Duodenal mucosa (tissue), 2 donors: ENCODE results near the gene SDR42E2.
"Not testable (repeated sequence)": the region's sequence is repeated elsewhere in the genome, so short reads cannot be mapped to it uniquely, and the experiment has no call there.

Experiments used
- H3K27ac ChIP-seq: one replicate; pipeline ENCODE4 v1.7.0; 2013; ENCODE audit warnings: low read depth, low read length
- H3K27me3 ChIP-seq, 2 donors: one replicate each; pipeline ENCODE4 v1.7.0; 2013; ENCODE audit warnings: low read length in 2 of 2, control low read depth in 1 of 2; ENCODE audit not compliant: insufficient read depth in 2 of 2, control insufficient read depth in 1 of 2
- H3K36me3 ChIP-seq, 2 donors: one replicate each; pipeline ENCODE4 v1.7.0; 2013; ENCODE audit warnings: low read length in 2 of 2, control low read depth in 1 of 2; ENCODE audit not compliant: insufficient read depth in 2 of 2, control insufficient read depth in 1 of 2
- H3K4me1 ChIP-seq, 2 donors: one replicate each; pipeline ENCODE4 v1.7.0; 2013; ENCODE audit warnings: low read length in 2 of 2, control low read depth in 1 of 2; ENCODE audit not compliant: insufficient read depth in 2 of 2, control insufficient read depth in 1 of 2
- H3K4me3 ChIP-seq, 2 donors: one replicate each; pipeline ENCODE4 v1.7.0; 2013; ENCODE audit warnings: low read length in 2 of 2, low read depth in 1 of 2
- H3K9ac ChIP-seq, 2 donors: one replicate each; pipeline ENCODE4 v1.7.0; 2013; ENCODE audit warnings: low read length in 2 of 2, low read depth in 1 of 2
- H3K9me3 ChIP-seq, 2 donors: one replicate each; pipeline ENCODE4 v1.7.0; 2013; ENCODE audit warnings: low read length in 2 of 2, control low read depth in 1 of 2; ENCODE audit not compliant: control insufficient read depth in 1 of 2

Gene SDR42E2

GRCh38 chr16:22210854-22211253, 48.5 kb downstream of the SDR42E2 start:
- H3K36me3 ChIP-seq = peaks cover 0 to 18% of the 10 kb centered on the region in 2 donors
- H3K27ac ChIP-seq = no peak overlapping the region
- H3K4me1 ChIP-seq = peaks cover 14 to 20% of the 10 kb centered on the region in 2 donors

DNA sequence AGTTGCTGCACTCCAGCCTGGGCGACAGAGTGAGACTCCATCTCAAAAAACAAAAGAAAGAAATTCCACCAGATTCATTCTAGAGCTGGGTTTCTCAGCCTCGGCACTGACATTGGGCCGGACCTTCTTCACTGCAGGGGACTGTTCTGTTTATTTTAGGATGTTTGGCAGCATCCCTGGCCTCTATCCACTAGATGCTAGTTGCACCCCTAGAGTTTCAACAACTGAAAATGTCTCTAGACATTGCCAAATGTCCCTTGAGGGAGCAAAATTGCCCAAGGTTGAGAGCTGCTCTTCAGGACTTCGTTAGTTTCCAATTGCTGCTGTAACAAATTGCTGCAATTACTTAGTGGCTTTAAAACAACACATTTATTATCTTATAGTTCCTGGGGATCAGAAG, 50.9 kb downstream of the SDR42E2 start:
- H3K36me3 ChIP-seq = peaks cover 0 to 18% of the 10 kb centered on the region in 2 donors

More at GRCh38 chr16:22210854-22211253, 48.5 kb downstream of the SDR42E2 start:
- no peak overlapping the region for H3K4me3 ChIP-seq
- H3K27me3 ChIP-seq = no peaks in the 10 kb centered on the region
- no peak overlapping the region for H3K9ac ChIP-seq
- no peaks in the 10 kb centered on the region for H3K9me3 ChIP-seq

GRCh38 chr16:22213801-22214200, 51.5 kb downstream of the SDR42E2 start:
- H3K9me3 ChIP-seq = no peaks in the 10 kb centered on the region
- no peak overlapping the region for H3K9ac ChIP-seq
- H3K4me1 ChIP-seq = peaks cover 0 to 9% of the 10 kb centered on the region in 2 donors
- peaks cover 0 to 18% of the 10 kb centered on the region in 2 donors for H3K36me3 ChIP-seq
- H3K27ac ChIP-seq = no peak overlapping the region
- H3K4me3 ChIP-seq = no peak overlapping the region
- H3K27me3 ChIP-seq = no peaks in the 10 kb centered on the region

More for the DNA sequence above, 50.9 kb downstream of the SDR42E2 start:
- Histone ChIP-seq H3K9ac (no peak overlapping the region), H3K9me3 (no peaks in the 10 kb centered on the region), H3K4me3 (no peak overlapping the region), H3K27me3 (no peaks in the 10 kb centered on the region), H3K27ac (no peak overlapping the region), H3K4me1 (peaks cover 3 to 9% of the 10 kb centered on the region in 2 donors)

DNA sequence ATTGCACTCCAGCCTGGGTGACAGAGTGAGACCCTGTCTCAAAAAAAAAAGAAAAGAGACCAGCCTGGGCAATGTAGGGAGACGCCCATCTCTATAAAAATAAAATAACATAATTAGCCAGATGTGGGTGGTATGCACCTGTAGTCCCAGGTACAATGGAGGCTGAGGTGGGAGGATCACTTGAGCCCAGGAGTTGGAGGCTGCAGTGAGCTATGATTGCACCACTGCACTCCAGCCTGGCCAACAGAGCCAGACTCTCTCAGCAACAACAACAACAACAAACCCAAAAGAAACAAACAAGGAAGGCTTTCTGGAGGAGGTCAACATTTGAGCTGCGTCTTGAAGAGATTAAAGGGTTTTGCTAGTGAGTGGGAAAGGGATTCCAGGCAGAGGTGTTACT, 52.1 kb downstream of the SDR42E2 start:
- H3K36me3 ChIP-seq = peaks cover 0 to 18% of the 10 kb centered on the region in 2 donors
- H3K4me1 ChIP-seq = peaks cover 0 to 9% of the 10 kb centered on the region in 2 donors
- no peak overlapping the region for H3K27ac ChIP-seq

GRCh38 chr16:22214889-22215288, 52.6 kb downstream of the SDR42E2 start:
- H3K27me3 ChIP-seq = no peaks in the 10 kb centered on the region
- peaks cover 0 to 9% of the 10 kb centered on the region in 2 donors for H3K4me1 ChIP-seq
- H3K27ac ChIP-seq = no peak overlapping the region
- H3K4me3 ChIP-seq = no peak overlapping the region
- no peak overlapping the region for H3K9ac ChIP-seq
- no peaks in the 10 kb centered on the region for H3K9me3 ChIP-seq
- peaks cover 3 to 18% of the 10 kb centered on the region in 2 donors for H3K36me3 ChIP-seq

More for the DNA sequence above, 52.1 kb downstream of the SDR42E2 start:
- Histone ChIP-seq H3K4me3 (no peak overlapping the region), H3K9ac (no peak overlapping the region), H3K9me3 (no peaks in the 10 kb centered on the region), H3K27me3 (no peaks in the 10 kb centered on the region)

DNA sequence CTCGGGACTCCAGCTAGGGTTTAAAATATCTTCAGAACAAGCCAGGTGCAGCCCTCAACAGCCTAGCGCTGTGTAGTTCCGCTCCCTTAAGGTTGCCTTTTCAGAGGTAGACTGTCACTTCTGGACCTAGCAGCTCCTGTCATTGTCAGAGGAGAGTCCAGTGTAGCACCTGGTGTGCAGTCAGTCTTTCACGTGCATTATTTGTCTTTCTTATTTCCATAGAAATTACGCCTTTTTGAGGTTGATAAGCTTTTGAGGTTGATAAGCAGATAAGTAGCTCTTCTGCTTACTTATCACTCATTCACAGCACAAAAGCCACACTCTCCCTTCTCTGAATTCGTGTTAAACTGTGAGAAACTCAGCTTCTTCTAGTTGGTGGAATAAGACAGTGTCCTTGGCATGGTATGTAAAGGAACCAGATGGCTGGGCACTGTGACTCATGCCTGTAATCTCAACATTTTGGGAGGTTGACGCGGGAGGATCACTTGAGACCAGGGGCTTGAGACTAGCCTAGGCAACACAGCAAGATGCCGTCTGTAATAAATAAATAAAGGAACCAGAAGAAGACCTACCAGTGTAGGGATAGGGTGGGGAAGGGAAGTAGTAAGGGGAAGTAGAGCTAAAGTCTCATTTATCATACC, 54.0 kb downstream of the SDR42E2 start:
- Histone ChIP-seq H3K4me1 (no peaks in the 10 kb centered on the region), H3K27ac (no peak overlapping the region), H3K36me3 (peaks cover 3 to 18% of the 10 kb centered on the region in 2 donors)

DNA sequence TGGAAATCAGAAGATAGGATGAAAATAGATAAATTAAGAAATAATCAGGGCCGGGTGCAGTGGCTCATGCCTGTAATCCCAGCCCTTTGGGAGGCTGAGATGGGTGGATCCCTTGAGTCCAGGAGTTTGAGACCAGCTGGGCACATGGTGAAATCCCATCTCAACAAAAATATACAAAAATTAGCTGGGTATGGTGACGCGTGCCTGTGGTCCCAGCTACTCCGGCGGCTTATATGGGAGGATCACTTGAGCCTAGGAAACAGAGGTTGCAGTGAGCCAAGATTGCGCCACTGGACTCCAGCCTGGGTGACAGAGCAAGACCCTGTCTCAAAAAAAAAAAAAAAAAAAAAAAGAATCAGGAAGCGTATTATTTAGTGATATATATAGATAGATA, 54.5 kb downstream of the SDR42E2 start:
- not testable (repeated sequence) for H3K4me3 ChIP-seq, H3K27me3 ChIP-seq, H3K4me1 ChIP-seq, H3K9me3 ChIP-seq, H3K9ac ChIP-seq, H3K27ac ChIP-seq
- peaks cover 3 to 18% of the 10 kb centered on the region in 2 donors for H3K36me3 ChIP-seq

More for the DNA sequence above, 54.0 kb downstream of the SDR42E2 start:
- no peak overlapping the region for H3K4me3 ChIP-seq
- no peaks in the 10 kb centered on the region for H3K9me3 ChIP-seq
- H3K9ac ChIP-seq = no peak overlapping the region
- no peaks in the 10 kb centered on the region for H3K27me3 ChIP-seq

DNA sequence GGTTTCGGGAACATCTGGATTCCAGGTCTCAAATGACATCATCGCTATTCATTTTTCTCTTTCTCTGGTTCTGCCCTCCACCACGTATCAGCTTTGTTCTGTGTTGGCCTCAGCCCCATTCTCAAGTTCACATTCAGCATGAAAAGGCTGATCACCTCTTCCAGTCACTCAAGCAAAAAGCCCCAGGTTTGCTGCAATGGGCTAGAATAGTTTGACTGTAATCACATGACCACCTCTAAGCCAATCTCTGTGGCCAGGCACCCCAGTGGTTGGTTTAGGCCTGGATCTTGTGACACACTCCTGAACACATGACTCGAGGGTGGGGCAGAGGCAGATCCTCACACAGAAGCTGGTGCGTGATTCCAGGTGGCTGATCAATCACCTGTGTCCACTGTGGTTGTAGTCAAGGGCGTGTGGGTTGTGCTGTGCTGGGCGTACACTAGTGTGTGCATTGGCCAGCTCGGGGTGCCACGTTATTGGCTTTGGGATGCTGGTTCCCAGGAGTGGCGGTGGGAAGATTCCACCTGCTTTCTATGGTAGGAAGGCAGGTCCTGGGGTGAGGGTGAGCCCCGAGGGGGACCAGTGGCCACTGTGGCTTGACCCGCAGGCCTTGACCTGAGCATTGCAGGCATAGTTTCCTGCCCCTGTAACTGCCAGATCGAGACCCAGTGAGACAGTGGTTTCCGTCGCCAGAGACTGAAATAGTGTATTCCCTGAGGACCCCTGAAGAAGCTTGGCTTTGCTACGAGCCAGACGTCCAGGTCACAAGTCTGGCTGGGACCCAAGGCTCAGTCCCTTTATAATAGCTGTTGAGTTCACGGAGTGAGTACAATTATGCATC, 55.8 kb downstream of the SDR42E2 start:
- Histone ChIP-seq H3K4me1 (no peaks in the 10 kb centered on the region), H3K9me3 (no peaks in the 10 kb centered on the region), H3K4me3 (no peak overlapping the region), H3K36me3 (peaks cover 3 to 8% of the 10 kb centered on the region in 2 donors), H3K27ac (no peak overlapping the region), H3K9ac (no peak overlapping the region), H3K27me3 (no peaks in the 10 kb centered on the region)

DNA sequence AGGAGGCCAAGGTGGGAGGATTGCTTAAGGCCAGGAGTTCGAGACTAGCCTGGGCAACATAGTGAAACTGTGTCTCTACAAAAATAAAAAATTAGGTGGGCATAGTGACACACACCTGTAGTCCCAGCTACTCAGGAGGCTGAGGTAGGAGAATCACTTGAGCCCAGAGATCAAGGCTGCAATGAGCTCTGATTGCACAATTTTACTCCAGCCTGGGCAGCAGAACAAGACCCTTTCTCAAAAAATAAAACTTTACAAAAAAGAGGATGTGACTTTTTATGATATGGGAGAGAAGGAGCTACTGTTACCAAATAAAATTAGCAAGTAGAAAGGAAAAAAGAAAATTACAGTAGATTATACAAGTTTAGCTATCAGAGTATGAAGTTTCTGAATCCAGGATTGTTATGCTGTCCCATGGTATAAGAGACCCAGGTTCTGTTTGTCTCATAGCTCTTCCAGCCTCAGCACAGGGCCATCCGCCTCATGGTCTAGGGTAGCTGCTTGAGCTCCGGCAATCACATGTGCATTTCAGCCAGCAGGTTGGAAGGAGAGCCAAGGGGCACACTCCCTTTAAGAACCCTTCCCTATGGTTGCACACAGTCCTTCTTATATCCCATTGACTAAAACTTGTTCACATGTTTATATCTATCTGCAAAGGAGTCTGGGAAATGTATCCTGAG, 57.2 kb downstream of the SDR42E2 start:
- Histone ChIP-seq H3K4me1 (no peaks in the 10 kb centered on the region), H3K27ac (no peak overlapping the region), H3K27me3 (no peaks in the 10 kb centered on the region), H3K9me3 (no peaks in the 10 kb centered on the region), H3K36me3 (peaks cover 0 to 3% of the 10 kb centered on the region in 2 donors), H3K9ac (no peak overlapping the region), H3K4me3 (no peak overlapping the region)

DNA sequence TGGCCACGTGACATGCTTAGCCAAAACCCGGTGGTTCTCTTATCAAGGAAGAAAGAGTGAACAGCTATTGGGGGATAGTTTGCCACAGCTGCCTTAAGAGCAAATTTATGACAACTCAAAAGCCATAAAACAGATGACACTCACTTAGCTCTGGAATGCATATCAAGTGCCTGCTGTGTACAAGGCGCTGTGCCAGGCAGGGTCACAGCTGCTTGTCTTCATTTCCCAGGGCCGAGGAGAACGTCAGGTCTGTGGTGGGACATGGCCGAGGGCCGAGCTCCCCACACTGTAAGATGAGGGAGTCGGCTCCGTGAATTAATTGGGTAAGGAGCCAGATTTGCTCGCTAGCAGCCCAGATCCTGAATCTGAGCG, 57.7 kb downstream of the SDR42E2 start:
- Histone ChIP-seq H3K27me3 (no peaks in the 10 kb centered on the region), H3K4me1 (no peaks in the 10 kb centered on the region), H3K9me3 (no peaks in the 10 kb centered on the region), H3K27ac (no peak overlapping the region), H3K4me3 (no peak overlapping the region), H3K9ac (no peak overlapping the region), H3K36me3 (peaks cover 0 to 3% of the 10 kb centered on the region in 2 donors)
